Activated effector memory CD4-positive, alpha-beta T cell treated with Interleukin-2 at 50 U/mL for 16 hours (primary cell): ENCODE measurements around the gene MSMB.
A peak's percentile ranks its signal among the peaks of the same experiment; 100 is the strongest.

Source experiments
- DNase-seq: peaks from one replicate; pipeline ENCODE4 v3.0.0-alpha.2; 2020

Gene MSMB

GRCh38 chr10:46031648-46032532 is 14.2 kb downstream of the MSMB start:
- no peak for DNase-seq

GRCh38 chr10:46030091-46030937 is 15.8 kb downstream of the MSMB start, which contains the start of gene NCOA4:
Gene NCOA4 (minus strand): TSS chr10:46030623. CDS start chr10:46016680, 13,943 bp downstream.
- DNase-seq: peak; percentile 90

DNA sequence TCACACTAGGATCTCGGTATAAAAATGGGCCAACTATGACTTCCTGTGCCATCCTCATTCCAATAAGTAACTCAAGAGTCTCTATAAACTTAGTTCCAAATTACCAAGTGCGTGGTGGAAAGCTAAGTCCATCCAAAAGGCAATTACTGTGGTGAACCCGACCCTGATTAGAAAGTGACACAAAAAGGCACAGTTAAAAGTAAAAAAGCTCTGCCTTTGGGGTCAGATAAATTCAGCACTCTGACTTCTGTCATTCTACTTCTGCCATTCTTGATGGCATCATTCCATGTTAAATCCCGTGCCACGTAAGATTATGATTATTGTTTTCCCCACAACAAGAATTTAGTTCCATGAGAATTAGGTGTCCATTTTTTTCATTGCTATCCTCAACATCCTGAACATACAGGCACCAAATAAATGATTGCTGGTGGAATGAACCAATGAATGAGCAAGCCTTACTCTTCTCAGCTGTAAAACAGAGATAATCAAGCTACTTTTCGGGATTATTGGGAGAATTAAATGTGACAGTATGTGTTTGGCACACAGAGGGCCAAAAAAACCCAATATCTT is 16.5 kb downstream of the MSMB start:
- no peak for DNase-seq

- no peak for DNase-seq
Measured at GRCh38 chr10:46028584-46029460, 17.2 kb downstream of the MSMB start.

- no peak for DNase-seq
Measured at GRCh38 chr10:46026106-46026505, 20.0 kb downstream of the MSMB start.

DNA sequence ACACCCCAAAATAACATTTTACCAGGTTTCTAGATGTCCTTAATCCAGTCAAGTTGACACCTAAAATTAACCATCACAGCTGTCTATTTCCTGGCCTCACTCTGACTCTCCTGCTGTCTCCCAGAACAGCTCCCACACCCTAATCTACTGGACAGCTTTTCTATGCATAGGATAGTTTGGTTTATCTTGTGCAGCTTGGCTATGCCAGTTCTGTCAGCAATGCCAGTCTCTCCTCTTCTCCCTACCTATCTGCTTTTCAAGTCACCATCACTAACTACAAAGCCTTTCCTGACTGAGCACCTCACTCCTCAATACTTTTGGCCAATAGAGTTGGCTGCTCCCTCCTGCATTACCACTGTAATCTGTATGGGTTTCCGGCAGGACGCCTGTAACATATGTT is 20.7 kb downstream of the MSMB start:
- no peak for DNase-seq

- DNase-seq: no peak
Measured at GRCh38 chr10:46024948-46025347, 21.1 kb downstream of the MSMB start.

GRCh38 chr10:46022978-46023702 is 22.9 kb downstream of the MSMB start:
- peak; percentile 74 for DNase-seq

- DNase-seq: no peak
Measured at GRCh38 chr10:46020344-46020657, 25.8 kb downstream of the MSMB start.

DNA sequence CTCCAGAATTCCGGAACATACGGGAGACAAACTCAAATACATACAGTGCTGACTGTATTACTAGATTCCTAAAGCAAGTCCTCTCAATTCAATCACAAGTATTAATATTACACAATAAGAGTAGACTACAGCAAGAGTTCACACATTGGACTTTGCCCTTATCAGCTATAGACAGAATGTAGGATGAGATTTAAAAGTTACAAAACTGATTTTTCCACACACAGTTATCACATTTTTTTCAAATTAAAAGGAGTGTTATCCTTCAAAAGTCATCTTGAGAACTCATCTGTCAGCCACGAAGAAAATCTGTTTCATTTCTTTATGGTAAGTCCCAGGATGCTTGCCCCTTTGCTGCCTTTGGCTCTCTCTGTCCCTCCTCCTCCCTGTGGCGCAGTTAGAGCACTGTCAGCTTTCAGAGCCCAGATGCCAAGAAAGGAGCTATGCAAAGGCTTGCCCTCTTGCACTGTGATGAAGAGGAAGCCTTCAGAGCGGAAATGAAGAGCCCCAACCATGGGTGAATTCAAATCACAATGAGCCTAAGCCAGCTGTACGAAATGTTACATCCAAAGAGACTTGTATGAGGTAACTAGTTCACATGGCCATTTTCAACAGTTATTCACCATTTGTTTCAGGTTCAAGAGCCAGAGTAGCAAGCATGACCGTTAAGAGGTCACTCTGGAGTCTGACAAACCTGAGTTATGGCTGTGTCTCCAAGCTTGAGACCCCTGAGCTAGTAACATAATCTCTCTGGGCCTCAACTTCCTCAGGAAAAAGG is 26.3 kb downstream of the MSMB start:
- DNase-seq: no peak

DNA sequence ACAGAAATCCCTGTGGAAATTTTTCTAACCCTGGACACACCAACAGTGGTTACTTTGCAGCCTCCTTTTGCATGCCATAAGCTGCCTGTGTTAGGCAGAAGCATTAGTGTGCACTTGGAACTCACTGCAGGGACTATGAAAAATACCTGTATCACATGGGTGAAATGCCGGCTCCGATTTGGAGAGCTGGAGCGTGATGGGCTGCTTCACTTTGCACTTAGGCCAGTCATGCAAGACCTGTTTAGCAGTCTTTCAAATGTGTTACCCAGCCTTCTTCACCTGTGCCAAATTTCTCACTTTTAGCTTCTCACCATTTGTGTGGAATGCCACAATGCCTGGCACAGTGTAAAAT is 26.9 kb downstream of the MSMB start:
- no peak for DNase-seq

- DNase-seq: no peak
Measured at GRCh38 chr10:46018453-46019176, 27.5 kb downstream of the MSMB start.

- no peak for DNase-seq
Measured at GRCh38 chr10:46017733-46018132, 28.3 kb downstream of the MSMB start.

GRCh38 chr10:46016811-46017210 is 29.3 kb downstream of the MSMB start:
- no peak for DNase-seq

GRCh38 chr10:46016190-46016589 is 29.9 kb downstream of the MSMB start:
- no peak for DNase-seq

- no peak for DNase-seq
Measured at GRCh38 chr10:46014683-46015405, 31.2 kb downstream of the MSMB start.

DNA sequence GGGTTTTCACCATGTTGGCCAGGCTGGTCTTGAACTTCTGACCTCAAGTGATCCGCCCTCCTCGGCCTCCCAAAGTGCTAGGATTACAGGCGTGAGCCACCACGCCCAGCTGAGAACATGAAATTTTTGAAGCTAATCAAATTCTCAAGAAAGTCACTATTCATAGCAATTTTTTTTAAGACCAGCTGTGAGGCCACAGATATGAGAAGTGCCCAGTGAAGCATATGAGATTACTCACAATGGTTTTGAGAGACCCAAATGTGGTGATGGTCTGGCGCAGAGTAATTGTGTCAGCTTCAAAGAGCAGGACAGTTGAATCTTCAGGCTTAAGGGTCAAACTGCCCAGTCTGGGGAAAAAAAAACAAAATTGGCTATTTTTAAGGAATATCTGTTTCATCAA is 31.9 kb downstream of the MSMB start:
- no peak for DNase-seq

GRCh38 chr10:46012746-46013145 is 33.3 kb downstream of the MSMB start:
- DNase-seq: no peak

GRCh38 chr10:46006219-46006618 is 39.9 kb downstream of the MSMB start:
- DNase-seq: no peak

DNA sequence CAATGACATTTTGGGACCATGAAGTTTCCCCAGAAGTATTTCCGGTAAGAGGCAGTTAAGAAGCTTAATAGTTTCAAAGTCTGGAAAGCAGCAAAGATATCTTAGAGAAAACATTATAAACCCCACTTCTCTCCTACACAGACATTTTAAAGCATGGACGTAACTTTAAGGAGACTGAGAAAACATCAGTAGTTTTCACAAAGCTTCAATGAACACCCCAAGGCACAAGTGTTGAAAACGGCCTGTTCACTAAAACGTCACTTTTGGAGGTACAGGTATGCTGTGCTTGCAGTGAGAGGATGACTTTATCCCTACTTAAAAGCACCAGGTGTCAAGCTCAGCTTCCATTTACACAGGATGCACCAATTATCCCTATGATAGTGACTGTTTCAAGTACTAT is 40.7 kb downstream of the MSMB start:
- DNase-seq: no peak
